Neuronal stem cell (in vitro differentiated cells): ENCODE data around the gene ASPG.

Experiments used
- DNase-seq: peaks from one replicate; pipeline ENCODE4 v3.0.0-alpha.2; 2013; ENCODE audit warnings: low spot score
- H2AFZ ChIP-seq: one replicate; pipeline ENCODE4 v1.6.1; 2013; ENCODE audit warnings: mild to moderate bottlenecking, low read length, inconsistent platforms
- H2AK5ac ChIP-seq: 2 replicates; pipeline ENCODE4 v1.6.1; 2013; ENCODE audit warnings: low read depth, mild to moderate bottlenecking, inconsistent platforms, low read length, moderate library complexity, mixed read lengths
- H2BK120ac ChIP-seq: 2 replicates; pipeline ENCODE4 v1.6.1; 2013; ENCODE audit warnings: low read depth, mild to moderate bottlenecking, inconsistent platforms, low read length, moderate library complexity, mixed read lengths
- H2BK12ac ChIP-seq: one replicate; pipeline ENCODE4 v1.6.1; 2013; ENCODE audit warnings: low read length, inconsistent platforms
- H2BK15ac ChIP-seq: 2 replicates; pipeline ENCODE4 v1.6.1; 2013; ENCODE audit warnings: mild to moderate bottlenecking, low read length, inconsistent platforms, mixed read lengths
- H2BK5ac ChIP-seq: one replicate; pipeline ENCODE4 v1.6.1; 2013; ENCODE audit warnings: inconsistent platforms, mild to moderate bottlenecking, low read length, moderate library complexity
- H3K14ac ChIP-seq: one replicate; pipeline ENCODE4 v1.6.1; 2013; ENCODE audit warnings: low read length, inconsistent platforms
- H3K18ac ChIP-seq: 2 replicates; pipeline ENCODE4 v1.6.1; 2013; ENCODE audit warnings: low read length, inconsistent platforms
- H3K23ac ChIP-seq: 2 replicates; pipeline ENCODE4 v1.6.1; 2013; ENCODE audit warnings: low read depth, mild to moderate bottlenecking, mixed read lengths, low read length, inconsistent platforms; ENCODE audit not compliant: poor library complexity
- H3K27ac ChIP-seq: replicated peaks from 3 replicates; pipeline ENCODE4 v1.5.1; 2013; ENCODE audit warnings: low read length, inconsistent platforms
- H3K27me3 ChIP-seq, 3 experiments: 2 replicates each; pipeline ENCODE4 v1.6.1; 2013; ENCODE audit warnings: low read length in 3 of 3, mild to moderate bottlenecking in 2 of 3, inconsistent platforms in 1 of 3, low read depth in 1 of 3, mixed read lengths in 1 of 3, moderate library complexity in 1 of 3; ENCODE audit not compliant: control insufficient read depth in 3 of 3, insufficient read depth in 3 of 3
- H3K36me3 ChIP-seq, 2 donors: replicated peaks in 1 of 2; 2 replicates each; pipeline ENCODE4 v1.6.1; 2013; ENCODE audit warnings: low read length in 2 of 2; ENCODE audit not compliant: control insufficient read depth in 2 of 2, insufficient read depth in 2 of 2
- H3K4ac ChIP-seq: 2 replicates; pipeline ENCODE4 v1.6.1; 2013; ENCODE audit warnings: inconsistent platforms, mild to moderate bottlenecking, low read length, moderate library complexity
- H3K4me1 ChIP-seq, 2 donors: 1 replicate in 1 of 2; 2 replicates in 1 of 2; pipeline ENCODE4 v1.6.1; 2013; ENCODE audit warnings: low read length in 2 of 2, low read depth in 1 of 2; ENCODE audit not compliant: control insufficient read depth in 2 of 2, insufficient read depth in 1 of 2
- H3K4me2 ChIP-seq: one replicate; pipeline ENCODE4 v1.6.1; 2013; ENCODE audit warnings: mild to moderate bottlenecking, low read length, inconsistent platforms; ENCODE audit not compliant: insufficient read depth, poor library complexity, severe bottlenecking
- H3K4me3 ChIP-seq, 2 donors: 2 replicates each; pipeline ENCODE4 v1.5.1; 2013; ENCODE audit warnings: low read length in 2 of 2, mild to moderate bottlenecking in 2 of 2, inconsistent platforms in 1 of 2, moderate library complexity in 1 of 2
- H3K79me1 ChIP-seq: one replicate; pipeline ENCODE4 v1.6.1; 2013; ENCODE audit warnings: low read depth, mild to moderate bottlenecking, inconsistent platforms, low read length, moderate library complexity
- H3K9ac ChIP-seq: one replicate; pipeline ENCODE4 v1.6.1; 2013; ENCODE audit warnings: mild to moderate bottlenecking, low read depth, low read length, inconsistent platforms; ENCODE audit not compliant: poor library complexity
- H3K9me3 ChIP-seq, 2 donors: replicated peaks in 1 of 2; 2 replicates each; pipeline versions ENCODE3 to v1.6.1; 2013; ENCODE audit warnings: low read length in 2 of 2, mild to moderate bottlenecking in 2 of 2, inconsistent platforms in 1 of 2, low read depth in 1 of 2, mixed read lengths in 1 of 2, moderate library complexity in 1 of 2; ENCODE audit not compliant: control insufficient read depth in 2 of 2, insufficient read depth in 1 of 2
- H4K8ac ChIP-seq: one replicate; pipeline ENCODE4 v1.6.1; 2013; ENCODE audit warnings: low read depth, mild to moderate bottlenecking, inconsistent platforms, low read length, moderate library complexity
- H4K91ac ChIP-seq: one replicate; pipeline ENCODE4 v1.6.1; 2013; ENCODE audit warnings: low read length, low read depth, mild to moderate bottlenecking, inconsistent platforms; ENCODE audit not compliant: poor library complexity
- WGBS, 2 donors: extraction: QIAGEN DNeasy Blood & Tissue Kit; methylation state at CpG; one replicate each; pipeline ENCODE4 v1.1.7; 2013; ENCODE audit warnings: missing lambda C conversion rate in 2 of 2, mixed read lengths in 1 of 2; ENCODE audit not compliant: insufficient read length in 2 of 2, insufficient replicate concordance in 1 of 2; ENCODE audit errors: extremely low coverage in 2 of 2; 5-methylcytosine and 5-hydroxymethylcytosine counted together

Gene ASPG

GRCh38 chr14:104142136-104142945, 56.8 kb downstream of the ASPG start:
- Histone ChIP-seq H3K27me3 (peaks cover 0 to 1% (median under 1%) of the 10 kb centered on the region in 3 experiments), H2BK15ac (peak overlapping the region; percentile 14), H3K4ac (no peak overlapping the region), H3K27ac (no peak overlapping the region), H3K79me1 (peaks cover 38% of the 10 kb centered on the region), H3K9me3 (no peaks in the 10 kb centered on the region), H3K36me3 (peaks cover 0 to 2% of the 10 kb centered on the region in 2 donors), H2AK5ac (peak overlapping the region; percentile 36), H3K9ac (peak overlapping the region; percentile 44), H3K14ac (no peak overlapping the region), H4K8ac (no peak overlapping the region), H2BK120ac (no peak overlapping the region), H4K91ac (no peak overlapping the region), H3K4me3 (no peak overlapping the region), H3K23ac (peak overlapping the region; percentile 65), H3K4me2 (no peak overlapping the region), H3K18ac (peak overlapping the region; percentile 38), H2BK5ac (peak overlapping the region; percentile 53), H2BK12ac (no peak overlapping the region), H2AFZ (no peak overlapping the region), H3K4me1 (peaks cover 24 to 32% of the 10 kb centered on the region in 2 donors)
- no CpG with 5 or more reads among the region's 11 CpGs for WGBS, 2 donors
- DNase-seq: no peak

DNA sequence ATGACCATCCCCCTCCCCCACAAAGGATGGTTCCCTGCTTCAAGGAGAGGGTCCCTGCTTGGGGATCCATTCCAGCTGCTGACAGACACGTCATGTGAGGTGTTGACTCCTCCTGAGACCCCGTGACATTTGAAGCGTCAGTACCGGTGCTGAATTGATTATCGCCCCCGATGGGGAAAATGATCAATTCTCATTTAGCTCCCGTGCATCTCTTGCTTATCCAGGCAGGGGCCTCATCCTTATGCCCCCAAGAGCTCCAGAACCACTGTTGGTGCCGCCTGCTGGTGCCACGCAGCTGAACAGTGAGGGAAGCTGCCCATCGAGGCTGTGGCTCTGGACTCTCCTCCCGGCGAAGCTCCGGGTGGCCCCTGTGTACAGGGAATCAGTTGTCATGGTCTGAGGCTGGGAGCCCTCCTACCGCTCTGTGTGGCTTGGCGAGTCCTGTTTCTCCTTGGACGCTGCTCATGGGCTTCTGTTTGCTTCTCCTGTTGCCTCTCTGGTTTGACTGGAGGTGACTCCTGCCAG, 57.5 kb downstream of the ASPG start:
- no CpG with 5 or more reads among the region's 16 CpGs for WGBS, 2 donors
- no peak for DNase-seq
- no peaks in the 10 kb centered on the region for H3K9me3 ChIP-seq

DNA sequence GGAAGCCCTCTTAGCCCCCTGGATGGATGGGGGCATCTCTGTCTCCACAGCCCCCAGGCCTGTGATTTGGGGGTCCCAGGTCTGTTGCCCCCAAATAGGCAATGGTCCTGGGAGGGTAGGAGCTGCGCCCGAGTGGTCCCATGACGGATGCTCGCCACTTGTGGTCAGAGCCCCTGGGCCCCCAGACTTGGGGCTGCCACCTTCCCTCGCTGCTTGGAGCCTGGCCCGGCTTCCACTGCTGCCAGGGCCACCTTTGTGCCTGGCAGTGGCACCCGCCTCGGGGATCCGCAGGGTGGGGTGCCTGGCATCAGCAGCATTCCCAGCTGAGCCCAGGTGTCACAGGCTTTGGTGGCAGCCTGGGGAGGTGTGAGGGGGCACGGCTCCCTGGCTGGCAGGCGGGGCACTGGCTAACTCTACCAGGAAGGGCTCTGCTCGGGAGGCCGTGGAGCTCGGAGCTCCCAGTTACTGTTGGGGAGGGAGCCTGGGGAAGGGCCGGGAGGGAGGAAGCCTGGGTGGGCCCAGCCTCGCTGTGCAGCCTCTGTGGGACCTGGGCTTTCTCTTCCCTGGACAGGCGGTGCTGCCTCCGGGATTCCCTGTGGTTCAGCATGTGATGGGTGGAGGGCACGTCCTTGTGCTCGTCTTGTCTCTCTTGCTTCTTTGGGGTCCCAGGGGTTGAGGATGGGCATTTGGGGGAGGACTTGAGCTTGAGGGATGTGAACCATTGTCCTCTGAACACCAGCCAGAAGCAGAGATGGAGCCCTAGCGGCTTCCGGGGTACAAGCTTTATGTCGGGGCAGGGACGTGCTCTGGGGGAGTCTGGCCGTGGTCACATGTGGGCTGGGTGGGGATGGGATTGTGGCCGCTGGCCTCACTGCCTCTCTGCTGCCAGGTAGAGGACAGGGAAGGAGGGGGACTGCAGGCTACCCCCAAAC, 58.3 kb downstream of the ASPG start:
- DNase-seq: no peak
- peak overlapping the region; percentile 21 for H3K18ac ChIP-seq

More for the DNA sequence above, 57.5 kb downstream of the ASPG start:
- Histone ChIP-seq H3K9ac (no peak overlapping the region), H3K4ac (no peak overlapping the region), H3K27ac (no peak overlapping the region), H3K79me1 (peaks cover 38% of the 10 kb centered on the region), H3K4me3 (no peak overlapping the region), H2BK12ac (no peak overlapping the region), H3K36me3 (peaks cover 0 to 2% of the 10 kb centered on the region in 2 donors), H3K27me3 (no peaks in the 10 kb centered on the region), H2AK5ac (peak overlapping the region; percentile 40), H2BK120ac (no peak overlapping the region), H2BK15ac (peak overlapping the region; percentile 7), H2BK5ac (peak overlapping the region; percentile 53), H4K91ac (no peak overlapping the region), H3K14ac (no peak overlapping the region), H3K23ac (no peak overlapping the region), H3K4me2 (no peak overlapping the region), H3K18ac (no peak overlapping the region), H2AFZ (no peak overlapping the region), H3K4me1 (peaks cover 28 to 37% of the 10 kb centered on the region in 2 donors), H4K8ac (no peak overlapping the region)

More for the DNA sequence above, 58.3 kb downstream of the ASPG start:
- H3K4me3 ChIP-seq: no peak overlapping the region
- H2BK12ac ChIP-seq: no peak overlapping the region
- no peaks in the 10 kb centered on the region for H3K27me3 ChIP-seq
- WGBS, 2 donors: no CpG with 5 or more reads among the region's 26 CpGs
- no peak overlapping the region for H4K8ac ChIP-seq
- H3K9ac ChIP-seq: no peak overlapping the region
- H3K27ac ChIP-seq: no peak overlapping the region
- H3K4me1 ChIP-seq: peaks cover 35 to 44% of the 10 kb centered on the region in 2 donors
- no peak overlapping the region for H2BK15ac ChIP-seq
- peaks cover 0 to 2% of the 10 kb centered on the region in 2 donors for H3K36me3 ChIP-seq
- peak overlapping the region; percentile 23 for H3K23ac ChIP-seq
- H2AK5ac ChIP-seq: peak overlapping the region; percentile 44
- peak overlapping the region; percentile 53 for H2BK5ac ChIP-seq
- H3K4me2 ChIP-seq: no peak overlapping the region
- H4K91ac ChIP-seq: no peak overlapping the region
- no peak overlapping the region for H2AFZ ChIP-seq
- H3K79me1 ChIP-seq: peaks cover 40% of the 10 kb centered on the region
- H2BK120ac ChIP-seq: no peak overlapping the region
- no peak overlapping the region for H3K14ac ChIP-seq
- H3K4ac ChIP-seq: no peak overlapping the region
- no peaks in the 10 kb centered on the region for H3K9me3 ChIP-seq
